Fibroblast of pulmonary artery (primary cell): ENCODE data around the gene HTR2A.

Source experiments
- DNase-seq: peaks from one replicate; pipeline ENCODE4 v3.0.0-alpha.2; 2010; ENCODE audit warnings: low read depth
- H3K4me3 ChIP-seq: replicated peaks from 2 replicates; pipeline ENCODE4 v1.5.1; 2011; ENCODE audit warnings: low read depth, mild to moderate bottlenecking, control low read depth, low read length, moderate library complexity
- CTCF ChIP-seq: IDR thresholded peaks from 2 replicates; pipeline ENCODE4 v1.5.1; 2011; ENCODE audit warnings: mild to moderate bottlenecking, control low read depth, low read length, inconsistent platforms; ENCODE audit errors: missing control alignments

The HTR2A gene

GRCh38 chr13:46845146-46845545 lies 51.7 kb downstream of the HTR2A start:
- DNase-seq = no peak
- no peak overlapping the region for H3K4me3 ChIP-seq
- no peak for TF ChIP-seq CTCF

GRCh38 chr13:46844431-46844830 lies 52.4 kb downstream of the HTR2A start:
- no peak for TF ChIP-seq CTCF
- no peak overlapping the region for H3K4me3 ChIP-seq
- DNase-seq = peak; percentile 8

GRCh38 chr13:46839399-46839798 lies 57.5 kb downstream of the HTR2A start:
- TF ChIP-seq CTCF = no peak
- no peak overlapping the region for H3K4me3 ChIP-seq
- DNase-seq = no peak

- H3K4me3 ChIP-seq = no peak overlapping the region
- TF ChIP-seq CTCF = no peak
- DNase-seq = no peak
Measured at GRCh38 chr13:46834657-46835056, 62.2 kb downstream of the HTR2A start.

GRCh38 chr13:46831588-46832194 lies 65.2 kb downstream of the HTR2A start:
- peak; percentile 69 for DNase-seq
- TF ChIP-seq CTCF = peak; percentile 72
- H3K4me3 ChIP-seq = no peak overlapping the region

GRCh38 chr13:46830405-46831005 lies 66.3 kb downstream of the HTR2A start:
- TF ChIP-seq CTCF = no peak
- DNase-seq = no peak

GRCh38 chr13:46822551-46822950 lies 74.3 kb downstream of the HTR2A start:
- no peak overlapping the region for H3K4me3 ChIP-seq
- no peak for TF ChIP-seq CTCF
- DNase-seq = no peak

More at GRCh38 chr13:46830405-46831005, 66.3 kb downstream of the HTR2A start:
- H3K4me3 ChIP-seq = no peak overlapping the region
